ENCODE data around the gene DPYSL4.

The DPYSL4 gene

DNA sequence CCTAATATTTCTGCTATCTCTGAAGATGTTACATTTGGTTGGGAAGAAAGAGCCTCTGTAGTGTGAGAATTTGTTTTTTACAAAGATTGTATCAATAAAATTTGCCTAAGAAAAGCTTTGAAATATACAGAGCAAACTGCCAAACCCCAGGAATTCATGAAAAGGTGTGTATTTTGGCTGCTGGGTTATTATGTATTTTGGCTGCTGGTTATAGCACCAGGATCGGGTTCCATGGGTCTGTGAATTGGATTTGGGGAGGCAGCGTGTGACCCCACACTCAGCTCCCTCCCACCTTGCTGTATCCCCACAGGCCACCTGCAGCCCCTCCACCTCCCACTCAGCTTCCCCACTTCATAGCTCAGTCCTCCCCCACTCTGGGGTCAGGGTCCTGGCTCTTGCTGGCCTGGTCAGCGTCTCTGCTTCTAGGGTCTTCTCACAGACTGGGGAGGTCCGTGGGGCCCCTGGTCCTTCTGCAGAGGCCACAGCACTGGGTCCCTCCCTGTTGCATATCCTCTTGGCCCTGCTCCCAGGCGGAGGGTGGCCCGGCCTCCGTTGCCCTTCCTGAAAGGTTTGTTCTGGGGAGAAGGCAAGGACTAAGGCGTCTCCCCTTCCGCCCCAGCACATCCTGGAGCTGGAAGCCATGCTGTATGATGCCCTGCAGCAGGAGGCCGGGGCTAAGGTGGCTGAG is 24.0 kb upstream of the DPYSL4 start:
- in situ Hi-C loops (cut with MboI; ENCODE audit: low sequenced_read_pairs): no loop called here

DNA sequence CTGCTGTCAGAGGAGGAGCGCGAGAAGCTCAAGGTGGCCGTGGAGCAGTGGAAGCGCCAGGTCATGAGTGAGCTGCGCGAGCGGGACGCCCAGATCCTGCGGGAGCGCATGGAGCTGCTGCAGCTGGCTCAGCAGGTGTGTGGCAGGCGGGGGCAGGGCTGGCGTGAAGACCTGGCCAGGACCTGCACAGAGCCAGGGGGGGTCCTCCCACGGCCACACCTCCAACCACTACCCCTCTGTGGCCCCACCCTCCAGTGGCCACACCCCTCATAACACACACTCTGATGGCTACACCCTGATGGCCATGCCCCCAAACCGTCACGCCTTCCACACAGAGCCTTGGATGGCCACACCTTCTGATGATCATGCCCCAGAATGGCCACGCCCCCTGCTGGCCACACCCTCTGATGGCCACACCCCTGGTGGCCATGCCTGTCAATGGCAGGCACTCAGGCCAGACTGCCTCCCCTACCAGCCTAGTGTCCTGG is 23.4 kb upstream of the DPYSL4 start:
- in situ Hi-C loops (cut with MboI; ENCODE audit: low sequenced_read_pairs): no loop called here

GRCh38 chr10:132163826-132164515 is 22.8 kb upstream of the DPYSL4 start:
- in situ Hi-C loops (cut with MboI; ENCODE audit: low sequenced_read_pairs): no loop called here

GRCh38 chr10:132164761-132165278 is 21.9 kb upstream of the DPYSL4 start:
- in situ Hi-C loops (cut with MboI; ENCODE audit: low sequenced_read_pairs): no loop called here

- in situ Hi-C loops (cut with MboI; ENCODE audit: low sequenced_read_pairs): no loop called here
Observed at GRCh38 chr10:132165416-132165980, 21.2 kb upstream of the DPYSL4 start.

DNA sequence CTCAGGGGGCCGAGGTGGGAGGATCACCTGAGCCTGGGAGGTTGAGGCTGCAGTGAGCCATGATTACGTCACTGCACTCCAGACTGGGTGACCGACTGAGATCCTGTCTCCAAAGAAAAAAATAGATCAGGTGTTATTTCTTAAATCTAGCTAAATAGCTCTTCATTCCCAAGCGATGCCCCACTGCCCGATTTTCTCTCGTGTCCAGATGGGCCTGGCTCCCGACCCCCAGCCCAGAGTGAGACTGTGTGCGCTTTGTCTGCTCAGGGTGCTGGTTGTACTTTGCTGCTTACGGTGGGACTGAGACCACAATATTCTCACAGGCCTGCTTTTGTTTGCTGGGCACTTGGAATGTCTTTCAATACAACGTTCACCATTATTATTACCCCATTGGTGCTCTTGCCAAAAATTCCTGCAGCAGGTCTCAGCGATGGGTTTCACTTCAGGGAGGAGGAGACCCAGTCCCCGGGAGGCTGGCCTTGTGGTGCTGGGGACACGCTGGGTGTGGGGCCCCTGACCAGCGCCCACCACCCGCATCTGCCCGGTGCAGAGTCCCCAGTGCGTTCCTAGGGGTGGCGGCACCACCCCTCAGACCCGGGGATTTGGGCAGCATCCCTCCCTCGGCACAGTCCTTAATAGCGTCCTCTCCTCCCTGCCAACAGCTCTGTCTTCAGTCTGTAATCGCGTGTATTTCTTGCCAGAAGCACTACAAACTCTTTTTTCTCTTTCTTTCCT is 20.4 kb upstream of the DPYSL4 start:
- in situ Hi-C loops (cut with MboI; ENCODE audit: low sequenced_read_pairs): no loop called here

DNA sequence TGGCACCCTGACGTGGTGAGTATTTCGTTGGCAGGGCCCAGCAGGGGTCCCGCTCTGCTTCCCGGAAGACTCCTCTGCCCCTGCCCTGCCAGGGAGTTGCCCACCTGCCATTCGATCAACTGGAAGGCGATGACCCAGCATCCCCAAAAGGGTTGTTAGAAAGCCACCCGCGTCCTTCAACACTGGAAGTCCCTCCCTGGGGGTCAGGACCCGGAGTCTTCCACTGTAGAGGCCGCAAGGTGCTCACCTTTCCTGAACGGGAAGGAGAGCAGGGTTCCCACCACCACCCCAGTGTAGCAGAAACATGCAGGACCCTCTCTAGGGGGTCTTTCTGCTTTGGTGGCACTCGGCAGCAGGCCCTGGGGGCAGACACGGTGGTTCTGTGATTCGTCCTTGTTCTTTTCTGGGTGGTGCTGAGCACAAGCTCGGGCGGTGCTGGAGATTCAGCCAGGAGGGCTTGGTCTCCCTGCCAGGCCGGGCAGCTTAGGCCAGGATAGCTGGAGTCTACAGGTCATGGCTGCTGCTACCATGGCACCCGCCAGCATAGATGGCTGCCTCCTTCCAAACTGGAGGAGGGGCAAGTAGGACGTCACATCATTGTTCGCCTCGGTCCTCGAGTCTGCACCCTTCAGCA is 19.6 kb upstream of the DPYSL4 start:
- in situ Hi-C loops (cut with MboI; ENCODE audit: low sequenced_read_pairs): no loop called here

DNA sequence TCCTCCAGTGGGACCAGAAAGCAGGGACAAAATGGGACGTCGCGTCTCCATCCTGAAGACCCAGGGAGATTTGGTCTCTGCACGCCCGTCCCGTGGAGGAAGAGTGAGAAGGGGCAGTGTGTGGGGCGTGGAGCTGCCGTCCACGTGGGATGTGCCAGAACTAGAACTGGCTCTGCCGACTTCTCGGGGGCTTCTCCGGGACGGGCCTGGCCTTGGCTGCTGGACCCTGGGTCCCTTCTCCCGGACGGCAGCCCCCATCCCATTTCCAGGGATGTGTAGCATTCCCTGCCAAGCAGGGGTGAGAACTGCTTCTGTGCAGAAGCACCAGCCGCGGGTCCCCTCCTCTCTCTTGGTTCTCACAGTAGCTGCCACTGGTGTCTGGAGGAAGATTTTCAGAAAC is 18.8 kb upstream of the DPYSL4 start:
- in situ Hi-C loops (cut with MboI; ENCODE audit: low sequenced_read_pairs): no loop called here

GRCh38 chr10:132168571-132169030 is 18.1 kb upstream of the DPYSL4 start:
- in situ Hi-C loops (cut with MboI; ENCODE audit: low sequenced_read_pairs): no loop called here

- in situ Hi-C loops (cut with MboI; ENCODE audit: low sequenced_read_pairs): no loop called here
Observed at GRCh38 chr10:132169031-132169765, 17.6 kb upstream of the DPYSL4 start.

DNA sequence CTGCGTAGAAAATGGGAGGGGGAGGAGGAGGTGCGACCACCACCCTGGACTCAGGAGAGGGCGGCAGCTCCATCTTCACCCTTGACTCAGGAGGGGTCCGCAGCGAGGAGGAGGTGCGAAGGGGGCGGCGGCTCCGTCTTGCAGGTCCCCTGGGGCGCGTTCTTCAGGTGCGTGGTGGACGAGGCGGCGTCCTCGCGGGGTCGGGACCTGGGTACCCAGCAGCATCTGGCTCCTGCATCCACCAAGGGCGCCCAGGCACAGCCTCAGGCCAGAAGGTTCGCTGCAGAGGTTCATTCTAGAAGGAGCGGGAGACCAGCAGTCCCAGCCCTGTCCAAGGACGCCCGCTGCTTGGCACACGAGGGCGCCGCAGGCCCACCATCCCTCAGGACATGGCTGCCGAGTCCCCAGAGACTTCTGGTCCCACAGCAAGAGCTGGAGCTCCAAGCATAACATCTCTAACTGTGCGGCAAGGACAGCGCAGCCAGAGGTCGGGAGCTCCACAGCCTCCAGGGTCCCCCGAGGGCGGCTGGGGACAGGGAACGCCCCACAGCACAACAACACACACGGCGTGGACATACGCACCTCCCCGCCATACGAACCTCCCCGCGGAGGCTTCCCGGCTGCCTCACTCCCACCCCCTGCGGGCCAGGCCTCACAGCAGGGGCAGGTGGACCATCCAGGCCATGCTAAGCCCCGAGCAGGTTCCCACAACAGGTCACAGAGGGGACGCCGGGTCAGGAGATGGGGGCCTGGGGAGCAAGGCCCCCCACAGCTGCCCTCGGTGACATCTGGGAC is 16.8 kb upstream of the DPYSL4 start:
- in situ Hi-C loops (cut with MboI; ENCODE audit: low sequenced_read_pairs): no loop called here

- in situ Hi-C loops (cut with MboI; ENCODE audit: low sequenced_read_pairs): no loop called here
Observed at GRCh38 chr10:132170561-132171361, 16.0 kb upstream of the DPYSL4 start.

GRCh38 chr10:132172091-132173066 is 14.4 kb upstream of the DPYSL4 start:
- in situ Hi-C loops (cut with MboI; ENCODE audit: low sequenced_read_pairs): no loop called here

DNA sequence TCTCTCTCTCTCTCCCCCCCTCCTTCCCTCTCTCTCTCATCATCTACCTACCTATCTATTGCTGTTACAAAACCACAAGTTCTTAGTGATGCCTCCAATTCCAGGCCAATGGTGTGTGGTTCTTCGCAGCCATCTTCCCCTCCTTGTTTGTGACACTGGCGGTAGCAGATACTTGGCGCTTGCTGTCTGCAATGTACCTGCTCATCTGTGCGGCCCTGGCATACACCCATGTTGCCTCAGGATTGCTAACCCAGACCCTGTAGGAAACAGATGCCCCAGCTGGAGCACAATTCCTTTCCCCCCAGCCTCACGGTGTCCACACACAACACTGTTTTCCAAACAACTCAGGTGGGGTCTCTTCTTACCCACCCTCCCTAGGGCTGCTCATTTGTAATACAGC is 13.6 kb upstream of the DPYSL4 start:
- in situ Hi-C loops (cut with MboI; ENCODE audit: low sequenced_read_pairs): no loop called here

GRCh38 chr10:132174237-132174636 is 12.5 kb upstream of the DPYSL4 start:
- in situ Hi-C loops (cut with MboI; ENCODE audit: low sequenced_read_pairs): no loop called here

DNA sequence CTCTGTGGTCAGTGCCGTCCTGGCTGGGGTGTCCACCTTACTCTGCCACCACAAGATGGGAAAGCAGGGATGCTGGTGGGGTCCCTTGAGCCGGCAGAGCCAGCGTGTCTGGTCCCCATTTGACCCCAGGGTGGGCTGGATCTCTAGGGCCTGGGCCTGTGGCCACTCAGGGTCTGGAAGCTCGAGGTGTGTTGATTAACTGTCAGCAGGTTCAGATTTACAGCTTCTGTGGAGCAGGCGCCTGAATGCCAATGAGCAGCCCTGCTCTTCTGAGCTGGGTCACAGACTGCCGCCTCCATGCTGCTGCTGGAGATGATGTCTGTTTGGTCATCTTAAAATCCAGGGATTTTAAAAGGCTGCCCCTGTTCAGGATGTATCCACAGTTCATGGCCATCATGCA is 11.3 kb upstream of the DPYSL4 start:
- in situ Hi-C loops (cut with MboI; ENCODE audit: low sequenced_read_pairs): no loop called here

GRCh38 chr10:132175907-132176581 is 10.7 kb upstream of the DPYSL4 start:
- in situ Hi-C loops (cut with MboI; ENCODE audit: low sequenced_read_pairs): no loop called here

All from HL-60/S4 (cell line).